ENCODE results near the gene NOD1.
"Not testable (repeated sequence)": the region's sequence is repeated elsewhere in the genome, so short reads cannot be mapped to it uniquely, and the experiment has no call there.

Gene NOD1

DNA sequence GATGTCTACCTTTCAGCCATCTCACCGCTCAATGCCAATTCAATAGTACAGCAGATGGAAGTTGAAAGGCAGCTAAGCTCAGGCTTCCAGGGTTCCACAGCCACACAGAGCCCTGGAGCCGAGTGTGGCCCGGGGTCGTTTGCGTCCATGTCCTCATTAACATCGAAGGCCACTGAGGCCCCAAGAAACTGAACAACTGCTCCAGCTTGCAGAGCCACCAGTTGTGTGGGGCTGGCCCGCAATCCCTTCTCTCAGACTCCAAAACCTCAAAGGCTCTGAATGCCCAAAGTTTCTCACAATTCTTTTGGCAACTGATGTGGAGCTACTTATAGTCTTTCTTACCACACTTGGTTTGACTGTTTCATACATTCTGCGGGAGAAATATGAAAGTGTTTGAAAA, 31.1 kb downstream of the NOD1 start:
- no peak for DNase-seq (ENCODE audit: low read depth)

- DNase-seq (ENCODE audit: low read depth), result no peak
These were observed 32.3 kb downstream of the NOD1 start for GRCh38 chr7:30446266-30446665.

DNA sequence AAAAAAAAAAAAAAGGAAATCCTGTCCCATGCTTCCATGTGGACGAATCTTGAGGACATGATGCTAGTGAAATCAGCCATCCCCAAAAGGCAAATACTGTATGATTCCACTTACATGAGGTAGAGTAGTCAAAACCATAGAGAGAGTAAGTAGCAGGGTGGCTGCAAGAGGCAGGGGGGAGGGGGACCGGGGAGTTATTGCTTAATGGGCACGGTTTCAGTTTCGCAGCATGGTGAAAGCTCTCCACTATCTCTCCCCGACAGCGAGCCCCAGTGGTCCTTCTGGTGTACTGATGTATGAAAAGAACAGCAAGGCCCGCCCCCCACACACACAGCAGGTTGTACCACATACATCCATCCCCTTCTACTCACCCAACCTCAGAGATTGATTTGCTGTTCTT, 32.8 kb downstream of the NOD1 start:
- peak; percentile 28 for DNase-seq (ENCODE audit: low read depth)

DNA sequence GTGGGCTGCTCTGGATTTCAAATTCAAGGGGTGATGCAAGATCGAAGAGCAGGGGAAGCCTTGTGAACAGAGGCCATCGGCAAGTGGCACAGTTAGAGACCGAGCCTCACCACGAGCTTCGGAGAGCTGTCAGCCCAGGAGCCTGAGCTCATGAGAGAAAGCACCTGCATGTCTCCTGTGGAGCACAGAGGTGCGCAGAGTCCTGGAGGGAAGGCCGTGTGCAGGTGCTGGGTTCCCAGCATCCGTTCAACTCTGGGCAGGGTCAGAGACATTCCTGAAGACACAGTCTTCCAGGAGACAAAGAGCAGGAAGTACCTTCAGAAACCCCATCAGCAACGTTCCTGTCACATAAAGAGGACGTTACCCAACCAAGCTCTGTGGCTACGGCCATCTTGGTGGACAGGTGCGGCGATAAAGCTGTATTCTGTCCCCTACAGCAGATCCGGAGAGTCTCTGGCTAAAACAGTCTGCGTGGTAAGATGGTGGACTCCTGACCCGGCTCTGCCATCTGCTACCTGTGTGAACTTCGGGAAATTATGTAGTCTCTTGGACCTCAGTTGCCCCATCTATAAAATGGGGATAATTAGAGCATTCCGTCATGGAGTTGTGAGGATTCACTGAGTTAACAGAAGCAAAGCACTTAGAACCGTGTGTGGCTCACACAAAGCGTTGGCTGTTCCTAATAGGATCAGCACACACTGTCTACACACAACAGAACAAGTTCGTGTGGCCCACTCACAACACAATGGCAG, 40.6 kb downstream of the NOD1 start:
- DNase-seq (ENCODE audit: low read depth), result no peak

- no peak for DNase-seq (ENCODE audit: low read depth)
These were observed 42.1 kb downstream of the NOD1 start for GRCh38 chr7:30436518-30436917.

- no peak for DNase-seq (ENCODE audit: low read depth)
These were observed 42.5 kb downstream of the NOD1 start for GRCh38 chr7:30436046-30436445.

- DNase-seq (ENCODE audit: low read depth), result no peak
These were observed 44.3 kb downstream of the NOD1 start for GRCh38 chr7:30434140-30434799.

DNA sequence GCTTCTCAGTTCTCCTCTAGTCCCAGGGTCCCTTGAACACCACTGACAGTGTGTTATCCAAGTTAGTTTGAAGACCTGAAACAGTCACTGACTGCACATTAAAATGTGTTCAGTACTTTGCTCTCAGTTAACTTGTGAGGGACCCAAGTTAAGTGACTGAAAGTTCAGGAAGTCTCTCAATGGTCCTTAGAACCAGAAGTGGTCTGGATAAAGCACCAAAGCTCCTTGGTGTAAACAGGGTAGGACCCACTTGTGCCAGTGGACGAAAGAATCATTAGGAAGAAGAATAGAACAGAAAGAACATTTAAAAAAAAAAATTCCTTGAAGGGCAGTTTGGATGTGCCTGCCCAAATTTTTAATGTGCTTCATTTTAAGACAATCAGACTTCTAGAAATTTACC, 45.1 kb downstream of the NOD1 start:
- DNase-seq (ENCODE audit: low read depth), result no peak

DNA sequence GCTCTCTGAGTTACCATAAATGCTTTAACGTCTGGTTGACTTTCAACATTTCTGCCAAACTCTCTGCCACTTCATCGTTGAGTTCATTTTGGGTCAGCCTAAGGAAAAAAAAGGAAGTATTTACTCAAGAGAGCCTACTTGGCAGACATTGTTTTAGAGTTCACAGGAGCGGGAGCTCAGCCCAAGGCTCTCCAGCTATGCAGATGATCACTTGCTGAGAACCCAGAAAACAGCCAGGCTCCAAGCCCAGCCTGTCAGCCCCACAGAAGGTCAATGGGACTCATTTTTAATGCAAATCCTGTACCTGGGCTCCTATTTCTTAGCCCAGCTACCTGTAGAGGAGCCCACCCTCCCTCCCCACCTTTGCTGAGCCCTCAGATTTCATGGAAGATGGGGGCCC, 45.5 kb downstream of the NOD1 start:
- peak; percentile 67 for DNase-seq (ENCODE audit: low read depth)

DNA sequence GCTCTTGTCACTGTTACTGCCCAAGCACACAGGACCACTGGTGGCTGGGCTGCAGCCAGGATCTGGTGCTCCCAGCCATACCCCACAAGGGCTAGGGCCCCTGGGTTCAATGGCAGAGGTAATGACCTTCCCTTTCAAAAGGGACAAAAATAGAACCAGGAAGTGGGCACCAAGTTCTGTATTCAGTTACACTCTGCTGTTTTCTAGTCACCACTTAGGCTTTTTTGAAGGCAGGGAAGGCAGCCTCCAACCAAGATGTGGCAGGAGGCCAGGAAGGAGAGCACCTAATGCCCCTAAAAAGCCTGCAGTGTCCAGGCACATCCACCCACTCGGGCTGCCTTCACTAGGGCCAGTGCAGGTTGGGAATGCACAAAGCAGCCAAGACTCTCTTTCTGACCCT, 47.8 kb downstream of the NOD1 start:
- DNase-seq (ENCODE audit: low read depth), result no peak

GRCh38 chr7:30430276-30430675, 48.3 kb downstream of the NOD1 start:
- no peak for DNase-seq (ENCODE audit: low read depth)

- no peak for DNase-seq (ENCODE audit: low read depth)
These were observed 49.4 kb downstream of the NOD1 start for GRCh38 chr7:30429156-30429530.

DNA sequence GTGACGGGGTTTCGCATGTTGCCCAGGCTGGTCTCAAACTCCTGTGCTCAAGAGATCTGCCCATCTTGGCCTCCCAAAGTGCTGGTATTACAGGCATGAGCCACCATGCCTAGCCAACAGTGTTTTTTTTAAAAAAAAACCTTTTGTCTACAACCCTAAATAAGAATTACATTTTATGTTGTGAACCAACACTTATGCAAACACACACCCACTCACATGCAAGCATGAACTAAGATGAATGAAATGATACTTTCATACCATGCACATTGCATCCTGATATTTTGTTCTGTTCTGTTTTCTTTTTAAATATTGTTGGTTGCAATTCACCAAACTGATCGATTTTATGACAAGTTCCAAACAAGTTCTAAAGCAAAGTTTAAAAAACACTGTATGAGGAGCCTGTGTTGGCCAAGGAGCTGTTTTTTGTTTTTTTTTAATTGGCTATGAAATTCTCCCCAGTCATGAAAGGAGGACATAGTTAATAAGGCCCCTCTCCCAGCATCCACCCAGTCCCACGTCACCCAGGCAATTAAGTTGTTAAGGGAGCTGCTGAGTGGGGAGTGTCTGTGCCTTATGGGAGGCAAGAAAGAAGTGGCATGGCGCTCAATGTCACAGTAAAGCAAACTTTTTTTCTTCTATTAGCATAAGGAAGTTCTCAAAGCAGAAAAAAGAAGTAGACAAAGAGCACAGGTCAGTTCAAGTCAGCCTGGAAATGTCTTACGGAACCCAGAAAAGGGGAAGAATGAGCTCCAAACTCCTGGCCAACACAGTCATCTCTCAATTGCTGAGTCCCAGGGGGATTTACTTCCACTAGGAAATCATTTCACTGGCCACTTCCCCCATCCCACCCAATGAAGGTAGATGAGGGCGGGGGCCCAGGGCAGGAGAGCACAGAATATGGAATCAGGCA, 50.1 kb downstream of the NOD1 start:
- DNase-seq (ENCODE audit: low read depth), result no peak

DNA sequence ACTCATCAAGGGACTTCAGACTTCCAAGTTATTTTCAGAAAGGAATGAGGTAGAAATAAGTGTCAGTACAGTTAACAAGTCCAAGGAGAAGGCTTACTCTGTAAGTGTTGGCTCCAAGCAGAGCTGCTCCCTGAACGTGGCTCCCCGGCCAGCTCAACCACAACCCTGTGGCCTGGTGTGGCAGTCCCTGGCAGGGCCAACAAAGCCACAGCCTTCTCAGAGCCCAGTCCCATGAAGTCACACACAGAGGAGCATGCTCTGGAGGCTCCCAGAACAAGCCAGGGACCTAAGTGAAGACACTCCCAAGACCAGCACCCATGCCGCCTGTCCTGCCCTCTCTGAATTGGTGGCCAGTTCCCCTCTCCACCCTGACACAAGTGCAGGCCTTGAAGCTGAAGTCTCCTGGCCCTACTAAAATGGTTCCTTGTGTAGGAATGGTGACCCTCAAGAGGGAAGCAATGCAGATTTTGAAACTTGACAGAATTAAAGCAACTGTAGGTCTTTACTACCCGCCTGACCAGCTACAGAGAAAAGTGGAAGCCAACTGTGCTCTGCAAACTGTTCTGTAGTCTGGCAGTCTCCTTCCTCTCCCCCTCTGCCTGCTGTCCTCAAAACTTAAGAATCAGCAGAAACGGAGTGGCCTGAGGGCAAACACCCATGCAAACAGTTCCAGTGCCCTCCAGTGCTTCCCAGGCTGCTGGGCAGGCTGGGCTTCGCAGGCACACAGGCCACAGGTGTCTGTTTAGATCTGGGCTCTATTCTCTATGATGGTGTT, 51.1 kb downstream of the NOD1 start:
- DNase-seq (ENCODE audit: low read depth), result no peak

DNA sequence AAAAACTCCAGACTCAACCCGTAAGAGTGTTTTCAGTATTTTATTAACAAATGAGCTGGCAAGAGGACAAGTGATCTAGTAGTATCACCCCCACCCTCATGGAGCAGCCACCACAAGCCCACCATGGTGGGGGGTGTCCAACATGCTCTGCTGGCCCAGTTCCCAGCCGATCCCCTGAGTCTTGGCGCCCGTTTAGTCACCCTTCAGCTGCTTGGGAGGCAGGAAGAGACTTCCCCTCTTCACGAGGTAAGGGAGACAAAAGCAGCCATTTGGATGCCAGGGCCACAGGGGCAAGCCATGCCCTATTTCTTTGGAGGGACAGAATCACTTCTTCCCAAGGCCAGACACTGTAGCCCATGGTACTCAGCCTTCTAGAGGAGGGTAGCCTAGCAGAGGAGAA, 54.1 kb downstream of the NOD1 start:
- no peak for DNase-seq (ENCODE audit: low read depth)

DNA sequence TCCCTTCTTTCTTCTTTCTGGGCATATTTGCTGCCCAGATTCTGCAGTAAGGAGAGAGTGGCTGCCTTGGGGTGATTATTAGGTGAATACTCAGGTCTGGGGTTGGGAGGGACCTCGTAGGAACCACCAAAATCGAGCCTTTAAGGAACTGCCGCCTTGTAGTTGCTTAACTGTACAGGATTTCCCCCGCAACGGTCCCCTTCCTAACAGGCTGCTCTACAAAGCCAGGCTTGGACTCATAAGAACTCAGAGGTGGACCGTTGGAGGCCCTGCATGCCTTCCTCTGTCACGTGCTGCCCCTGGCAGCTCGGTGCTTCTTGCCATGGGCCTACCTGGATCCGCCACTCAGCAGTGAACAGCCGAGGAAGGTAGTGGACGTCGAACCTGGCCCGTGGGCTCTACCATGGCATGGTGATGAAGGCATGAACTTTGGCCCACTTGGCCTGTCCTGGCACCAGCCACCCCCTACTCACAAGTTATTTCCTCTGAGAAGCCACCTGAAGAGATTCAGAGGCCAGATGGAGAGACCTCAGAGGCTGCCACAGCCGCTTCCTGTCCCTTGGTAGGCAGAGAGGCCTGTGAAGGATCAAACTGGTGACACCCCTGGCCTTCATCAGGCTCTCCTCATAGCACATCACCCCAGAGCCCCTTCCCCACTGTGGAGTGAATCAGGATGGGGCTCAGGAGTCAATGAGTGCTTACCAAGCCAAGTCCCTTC, 54.6 kb downstream of the NOD1 start:
- no peak for DNase-seq (ENCODE audit: low read depth)

DNA sequence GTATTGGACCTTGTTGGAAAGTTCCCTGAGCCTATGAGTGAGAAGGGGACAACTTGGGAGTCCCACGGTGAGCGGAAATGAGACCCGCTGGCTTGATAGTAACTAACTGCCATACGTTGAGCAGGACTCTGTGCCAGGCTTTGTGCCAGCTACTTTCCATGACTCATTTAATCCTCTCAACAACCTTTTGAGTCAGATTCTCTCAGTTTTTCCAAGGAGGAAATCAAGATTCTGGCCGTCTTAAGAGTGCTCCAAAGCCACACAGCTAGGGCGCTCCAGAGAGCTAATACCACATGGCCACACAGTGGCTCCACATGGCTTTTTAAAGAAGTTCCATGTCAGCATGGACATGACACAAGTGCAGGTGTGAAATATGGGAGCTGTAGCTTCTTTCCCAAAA, 55.7 kb downstream of the NOD1 start:
- DNase-seq (ENCODE audit: low read depth), result peak; percentile 9

GRCh38 chr7:30421647-30422196, 56.9 kb downstream of the NOD1 start:
- DNase-seq (ENCODE audit: low read depth), result no peak

DNA sequence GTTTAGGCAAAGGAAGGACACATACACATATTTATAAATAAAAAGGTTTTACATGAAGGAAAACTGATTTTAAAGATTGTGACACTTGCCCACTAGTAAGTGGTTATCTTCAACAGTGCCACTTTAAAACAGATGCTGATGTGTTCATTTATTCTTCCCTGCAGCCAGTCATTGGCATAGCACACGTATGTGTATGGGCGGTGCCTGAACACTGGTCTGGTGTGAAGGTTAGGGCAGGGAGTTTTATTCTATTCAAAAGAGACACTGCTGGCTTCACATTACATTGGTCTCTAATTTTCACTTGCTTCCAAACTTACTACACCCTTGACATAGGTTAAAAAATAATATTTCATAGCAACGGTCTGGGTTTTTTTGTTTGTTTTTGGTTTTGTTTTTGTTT, 57.9 kb downstream of the NOD1 start:
- no peak for DNase-seq (ENCODE audit: low read depth)

DNA sequence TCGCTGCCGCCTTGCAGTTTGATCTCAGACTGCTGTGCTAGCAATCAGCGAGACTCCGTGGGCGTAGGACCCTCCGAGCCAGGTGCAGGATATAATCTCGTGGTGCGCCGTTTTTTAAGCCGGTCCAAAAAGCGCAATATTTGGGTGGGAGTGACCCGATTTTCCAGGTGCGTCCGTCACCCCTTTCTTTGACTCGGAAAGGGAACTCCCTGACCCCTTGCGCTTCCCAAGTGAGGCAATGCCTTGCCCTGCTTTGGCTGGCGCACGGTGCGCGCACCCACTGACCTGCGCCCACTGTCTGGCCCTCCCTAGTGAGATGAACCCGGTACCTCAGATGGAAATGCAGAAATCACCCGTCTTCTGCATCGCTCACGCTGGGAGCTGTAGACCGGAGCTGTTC, 58.5 kb downstream of the NOD1 start:
- DNase-seq (ENCODE audit: low read depth), result not testable (repeated sequence)

- DNase-seq (ENCODE audit: low read depth), result no peak
These were observed 64.7 kb downstream of the NOD1 start for GRCh38 chr7:30413864-30414263.
